ENCODE data around the gene NAV2.

- TF ChIP-seq POLR2A (IDR thresholded peaks at IDR 0.05; ENCODE audit: low read length) (no peak), GATA1 (IDR thresholded peaks at IDR 0.05; ENCODE audit: low read depth, low read length) (no peak)
Measured at GRCh38 chr11:19974886-19975285, 262.2 kb downstream of the NAV2 start.

Data from erythroblast (primary cell).